Caco-2 (cell line): ENCODE results near the gene UBQLNL. TPM values are rescaled to one million over a fixed set of nuclear protein-coding genes. Genes with fewer than 3 reads are reported as not detected.

Source experiments
- BruUV-seq: library from RNA; stranded (reverse); fragments of 400-500 nt; replicated peaks from 2 replicates; lab custom pipeline; 2021; lab: Mats Ljungman, UMichigan
- CTCF ChIA-PET: fragments of 300-600 bp; sonication (Branson Sonifier 250); formaldehyde crosslinking; loops from one replicate; lab custom pipeline; 2022; ENCODE audit warnings: antibody characterized with exemption; lab: Charles Lee
- POLR2A ChIA-PET: fragments of 300-600 bp; sonication (Branson Sonifier 250); formaldehyde crosslinking; loops from one replicate; lab custom pipeline; 2022; ENCODE audit warnings: antibody characterized with exemption; lab: Charles Lee
- DNase-seq, 2 experiments: peaks; one replicate each; pipeline versions ENCODE4 v3.0.0 to v3.0.0-alpha.2; 2020 to 2022
- H3K27me3 ChIP-seq: replicated peaks from 2 replicates; pipeline ENCODE4 v1.6.0; 2011; ENCODE audit warnings: low read length; ENCODE audit not compliant: control insufficient read depth, insufficient read depth
- H3K36me3 ChIP-seq: 2 replicates; pipeline ENCODE4 v1.5.1; 2011; ENCODE audit warnings: low read length; ENCODE audit not compliant: control insufficient read depth, insufficient read depth
- H3K4me1 ChIP-seq: fragments of 250-450 bp; sonication (Bioruptor Pico); 2 replicates; pipeline ENCODE4 v1.5.1; 2020; ENCODE audit warnings: mild to moderate bottlenecking
- H3K4me3 ChIP-seq: 2 replicates; pipeline ENCODE4 v1.5.1; 2011; ENCODE audit warnings: low read depth, mild to moderate bottlenecking, control low read depth, low read length
- H3K9me3 ChIP-seq: fragments of 250-450 bp; sonication (Bioruptor Pico); 2 replicates; pipeline ENCODE4 v1.5.1; 2020; ENCODE audit warnings: mild to moderate bottlenecking, moderate library complexity
- H3K27ac Mint-ChIP-seq: one replicate; pipeline ENCODE4 v1.8.0; 2022; ENCODE audit warnings: mixed read lengths; ENCODE audit not compliant: unreplicated experiment
- H3K27me3 Mint-ChIP-seq: one replicate; pipeline ENCODE4 v1.8.0; 2022; ENCODE audit warnings: mixed read lengths; ENCODE audit not compliant: insufficient read depth, unreplicated experiment
- H3K36me3 Mint-ChIP-seq: one replicate; pipeline ENCODE4 v1.8.0; 2022; ENCODE audit warnings: mild to moderate bottlenecking, mixed read lengths; ENCODE audit not compliant: insufficient read depth, unreplicated experiment
- H3K4me1 Mint-ChIP-seq: one replicate; pipeline ENCODE4 v1.8.0; 2022; ENCODE audit warnings: low read depth, mixed read lengths; ENCODE audit not compliant: unreplicated experiment
- H3K4me3 Mint-ChIP-seq: one replicate; pipeline ENCODE4 v1.8.0; 2022; ENCODE audit warnings: mild to moderate bottlenecking, moderate library complexity, mixed read lengths; ENCODE audit not compliant: unreplicated experiment
- H3K9me3 Mint-ChIP-seq: one replicate; pipeline ENCODE4 v1.8.0; 2022; ENCODE audit warnings: mixed read lengths; ENCODE audit not compliant: unreplicated experiment
- intact Hi-C: fragments of 100-400 bp; cut with micrococcal nuclease; formaldehyde crosslinking; loops from one replicate; pipeline ENCODE4 v1.10.0; 2022; ENCODE audit not compliant: unreplicated experiment
- total RNA-seq: library from RNA; stranded (reverse); gene quantifications from 2 replicates; pipeline ENCODE4 v1.2.3, GENCODE V29; 2022
- TF ChIP-seq, protein P1 (sequence below), 2 experiments: fragments of 200-600 bp in 1 of 2; IDR thresholded peaks; 1 replicate in 1 of 2; 2 replicates in 1 of 2; pipeline versions ENCODE4 v1.5.1 to v1.8.0; 2011 to 2022; ENCODE audit warnings: antibody characterized with exemption in 1 of 2, control low read depth in 1 of 2, inconsistent platforms in 1 of 2, low read depth in 1 of 2, low read length in 1 of 2, mild to moderate bottlenecking in 1 of 2, moderate library complexity in 1 of 2; ENCODE audit not compliant: insufficient read depth in 1 of 2, severe bottlenecking in 1 of 2, unreplicated experiment in 1 of 2

UBQLNL gene
- total RNA-seq, 1 experiment from 2014 or later: not detected

DNA sequence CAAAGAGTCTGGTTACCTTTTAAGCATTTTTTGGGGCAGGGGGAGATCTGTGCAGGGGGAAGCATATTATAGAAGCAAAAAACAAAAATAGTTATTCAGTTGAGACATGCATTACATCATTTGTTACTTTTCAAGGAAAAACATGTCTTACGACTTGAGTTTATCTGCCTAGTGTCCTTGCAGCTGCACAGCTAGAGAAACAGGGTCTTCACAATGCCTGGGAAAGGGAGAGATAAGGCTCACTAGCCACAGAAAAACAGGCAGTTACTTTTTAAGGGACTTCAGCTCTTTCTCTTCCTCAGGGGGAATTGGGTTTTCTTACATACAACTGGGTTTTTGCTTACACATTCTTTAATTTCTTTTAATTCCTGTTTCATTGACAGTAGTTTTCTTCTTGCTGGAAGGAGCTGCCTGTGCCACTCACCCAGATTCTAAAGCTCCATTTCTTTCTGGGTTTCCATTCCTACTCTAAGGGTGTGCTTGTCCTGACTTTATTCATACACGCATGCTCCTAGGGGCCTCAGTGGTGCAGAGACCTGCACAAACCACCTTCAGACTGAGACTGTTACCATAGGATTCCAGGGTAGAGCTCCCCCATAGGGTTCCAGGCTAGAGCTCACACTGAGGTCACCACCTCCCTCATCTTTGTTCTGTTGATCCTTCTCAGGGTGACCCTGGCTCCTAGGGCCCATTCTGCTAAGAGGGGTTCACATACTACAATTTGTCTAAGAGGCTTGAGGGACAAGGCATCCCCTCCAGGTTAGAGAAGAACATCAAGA is 14.7 kb upstream of the UBQLNL start:
- Histone ChIP-seq H3K27me3 (no peaks in the 10 kb centered on the region; the same call in 1 of the 2 replicates), H3K36me3 (no peaks in the 10 kb centered on the region), H3K4me3 (no peak overlapping the region), H3K4me1 (no peaks in the 10 kb centered on the region), H3K9me3 (no peaks in the 10 kb centered on the region)
- intact Hi-C loops: no loop called here
- ChIA-PET POLR2A (no interaction called here), CTCF (no interaction called here)
- TF ChIP-seq, protein P1, sequence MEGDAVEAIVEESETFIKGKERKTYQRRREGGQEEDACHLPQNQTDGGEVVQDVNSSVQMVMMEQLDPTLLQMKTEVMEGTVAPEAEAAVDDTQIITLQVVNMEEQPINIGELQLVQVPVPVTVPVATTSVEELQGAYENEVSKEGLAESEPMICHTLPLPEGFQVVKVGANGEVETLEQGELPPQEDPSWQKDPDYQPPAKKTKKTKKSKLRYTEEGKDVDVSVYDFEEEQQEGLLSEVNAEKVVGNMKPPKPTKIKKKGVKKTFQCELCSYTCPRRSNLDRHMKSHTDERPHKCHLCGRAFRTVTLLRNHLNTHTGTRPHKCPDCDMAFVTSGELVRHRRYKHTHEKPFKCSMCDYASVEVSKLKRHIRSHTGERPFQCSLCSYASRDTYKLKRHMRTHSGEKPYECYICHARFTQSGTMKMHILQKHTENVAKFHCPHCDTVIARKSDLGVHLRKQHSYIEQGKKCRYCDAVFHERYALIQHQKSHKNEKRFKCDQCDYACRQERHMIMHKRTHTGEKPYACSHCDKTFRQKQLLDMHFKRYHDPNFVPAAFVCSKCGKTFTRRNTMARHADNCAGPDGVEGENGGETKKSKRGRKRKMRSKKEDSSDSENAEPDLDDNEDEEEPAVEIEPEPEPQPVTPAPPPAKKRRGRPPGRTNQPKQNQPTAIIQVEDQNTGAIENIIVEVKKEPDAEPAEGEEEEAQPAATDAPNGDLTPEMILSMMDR (IDR thresholded peaks at IDR 0.05; ENCODE audit: insufficient read depth in 1 of 2, low read depth in 1 of 2, low read length in 1 of 2, severe bottlenecking in 1 of 2, unreplicated experiment in 1 of 2): no peak
- Mint-ChIP-seq H3K4me1 (no peaks in the 10 kb centered on the region), H3K27ac (no peak overlapping the region), H3K9me3 (no peaks in the 10 kb centered on the region), H3K36me3 (no peaks in the 10 kb centered on the region), H3K4me3 (no peak overlapping the region), H3K27me3 (peaks cover 13% of the 10 kb centered on the region)
- no TSS peak for BruUV-seq
- no peak for DNase-seq

DNA sequence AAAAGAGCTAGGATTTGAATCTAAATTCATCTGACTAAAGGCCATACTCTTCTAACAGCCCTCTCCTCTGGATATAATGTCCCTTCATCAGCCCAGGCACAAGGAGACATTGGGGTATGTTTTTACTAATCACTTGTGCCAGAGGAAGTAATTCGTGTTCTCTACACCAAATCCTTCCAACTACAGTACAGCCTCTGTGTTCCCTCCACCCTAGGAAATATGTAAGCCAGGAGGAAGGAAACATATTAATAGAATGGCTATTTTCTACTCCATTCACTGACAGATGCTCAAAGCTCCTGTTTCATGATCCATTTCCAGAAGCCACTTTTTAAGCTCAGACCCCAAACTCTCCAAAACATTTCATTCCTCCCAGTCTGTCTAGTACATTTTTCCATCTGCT is 12.0 kb upstream of the UBQLNL start:
- H3K36me3 Mint-ChIP-seq: no peaks in the 10 kb centered on the region
- CTCF ChIA-PET: no interaction called here
- H3K4me1 Mint-ChIP-seq: no peaks in the 10 kb centered on the region
- no peak overlapping the region for H3K27ac Mint-ChIP-seq
- Histone ChIP-seq H3K36me3 (no peaks in the 10 kb centered on the region), H3K9me3 (no peaks in the 10 kb centered on the region), H3K4me1 (no peaks in the 10 kb centered on the region), H3K4me3 (no peak overlapping the region), H3K27me3 (no peaks in the 10 kb centered on the region; the same call in 1 of the 2 replicates)
- H3K9me3 Mint-ChIP-seq: no peaks in the 10 kb centered on the region
- no peak overlapping the region for H3K4me3 Mint-ChIP-seq
- peaks cover 14% of the 10 kb centered on the region for H3K27me3 Mint-ChIP-seq
- intact Hi-C loops: no loop called here
- BruUV-seq: no TSS peak
- no peak for DNase-seq
- TF ChIP-seq, protein P1 (IDR thresholded peaks at IDR 0.05; ENCODE audit: insufficient read depth in 1 of 2, low read depth in 1 of 2, low read length in 1 of 2, severe bottlenecking in 1 of 2, unreplicated experiment in 1 of 2): no peak
- POLR2A ChIA-PET: no interaction called here

DNA sequence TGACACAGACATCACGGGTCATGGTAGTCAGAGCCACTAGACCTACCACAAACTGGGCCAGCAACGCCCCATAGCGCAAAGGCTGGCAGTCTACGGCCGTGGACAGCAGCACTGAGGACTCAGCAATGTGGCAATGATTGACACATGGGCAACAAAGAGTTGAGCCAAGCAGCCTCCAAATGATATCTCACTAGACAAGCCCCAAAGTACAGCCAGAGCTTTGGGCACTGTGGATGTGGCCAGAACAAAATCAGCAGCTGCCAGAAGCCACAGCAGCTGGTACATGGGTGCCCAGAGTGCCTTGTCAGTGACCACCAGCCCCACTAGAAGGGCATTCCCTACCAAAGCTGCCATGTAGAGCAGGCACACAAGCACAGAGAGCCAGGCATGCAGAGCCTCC is 11.2 kb upstream of the UBQLNL start:
- no peak overlapping the region for H3K4me3 ChIP-seq
- DNase-seq: no peak
- CTCF ChIA-PET: no interaction called here
- no peaks in the 10 kb centered on the region for H3K4me1 ChIP-seq
- no peaks in the 10 kb centered on the region for H3K9me3 ChIP-seq
- POLR2A ChIA-PET: no interaction called here
- no peaks in the 10 kb centered on the region for H3K36me3 ChIP-seq
- Mint-ChIP-seq H3K27ac (no peak overlapping the region), H3K4me1 (no peaks in the 10 kb centered on the region), H3K27me3 (peaks cover 14% of the 10 kb centered on the region), H3K4me3 (no peak overlapping the region), H3K9me3 (no peaks in the 10 kb centered on the region), H3K36me3 (no peaks in the 10 kb centered on the region)
- TF ChIP-seq, protein P1 (IDR thresholded peaks at IDR 0.05; ENCODE audit: insufficient read depth in 1 of 2, low read depth in 1 of 2, low read length in 1 of 2, severe bottlenecking in 1 of 2, unreplicated experiment in 1 of 2): no peak
- no peaks in the 10 kb centered on the region; the same call in 1 of the 2 replicates for H3K27me3 ChIP-seq
- intact Hi-C loops: no loop called here
- no TSS peak for BruUV-seq
